Fibroblast of skin of left biceps (primary cell): ENCODE results near the gene DIABLO.
"Not testable (repeated sequence)": the region's sequence is repeated elsewhere in the genome, so short reads cannot be mapped to it uniquely, and the experiment has no call there.

ENCODE experiments used
- DNase-seq, 2 experiments: peaks; one replicate each; pipeline ENCODE4 v3.0.0-alpha.2; 2013; ENCODE audit warnings: low read depth in 2 of 2

The DIABLO gene

DNA sequence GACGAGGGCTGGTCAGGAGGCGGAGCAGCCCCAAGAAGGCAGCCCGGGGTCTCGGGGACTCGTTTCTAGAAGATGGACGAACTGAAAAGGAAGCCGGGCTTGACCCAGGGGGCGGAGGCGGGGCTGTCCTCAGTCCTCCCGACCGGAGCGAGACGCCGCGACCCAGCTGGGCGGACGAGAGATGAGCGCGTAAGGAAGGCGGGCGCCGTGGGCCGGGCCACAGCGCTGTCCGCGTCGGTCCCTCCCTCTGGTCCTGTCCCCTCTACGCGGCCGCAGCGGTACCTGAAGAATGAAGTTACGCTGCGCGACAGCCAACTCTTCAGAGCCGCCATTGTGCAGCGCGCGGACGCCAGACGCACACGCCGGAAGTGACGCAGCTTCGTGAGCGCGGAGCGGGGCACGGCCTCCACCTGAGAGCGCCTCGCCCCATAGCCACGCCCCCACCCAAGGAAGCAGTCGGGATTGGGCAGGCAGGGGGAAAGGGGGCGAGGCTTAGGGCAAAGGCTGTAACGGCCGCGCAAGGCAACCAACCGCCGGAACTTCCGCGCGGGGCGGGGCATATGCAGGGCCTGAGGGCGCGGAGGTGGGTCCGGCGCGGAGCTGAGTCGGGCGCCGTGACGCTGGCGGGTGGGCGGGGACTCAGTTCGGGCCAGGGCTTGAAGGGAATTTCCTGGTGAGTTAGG is at the start of gene DIABLO:
Gene DIABLO, minus strand, starts transcription at position 370 of the 683 bp plus-strand sequence. Its CDS starts 38 bp downstream, at position 332.
- DNase-seq = peak; percentile 98 to 99

DNA sequence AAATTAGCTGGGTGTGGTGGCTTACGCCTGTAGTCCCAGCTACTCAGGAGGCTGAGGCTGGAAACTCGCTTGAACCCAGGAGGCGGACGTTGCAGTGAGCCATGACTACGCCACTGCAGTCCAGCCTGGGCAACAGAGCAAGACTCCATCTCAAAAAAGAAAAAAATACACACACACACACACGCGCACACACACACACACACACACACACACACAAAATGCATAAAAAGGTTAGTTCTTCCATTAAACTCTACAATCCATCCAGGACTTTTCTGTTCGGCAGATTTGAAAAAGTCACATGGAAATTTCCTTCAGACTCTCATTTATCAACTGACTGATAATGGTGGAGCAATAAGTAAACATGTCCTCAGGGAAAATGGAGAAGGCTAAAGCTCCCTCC is 49.6 kb upstream of the DIABLO start:
- DNase-seq = no peak

DNA sequence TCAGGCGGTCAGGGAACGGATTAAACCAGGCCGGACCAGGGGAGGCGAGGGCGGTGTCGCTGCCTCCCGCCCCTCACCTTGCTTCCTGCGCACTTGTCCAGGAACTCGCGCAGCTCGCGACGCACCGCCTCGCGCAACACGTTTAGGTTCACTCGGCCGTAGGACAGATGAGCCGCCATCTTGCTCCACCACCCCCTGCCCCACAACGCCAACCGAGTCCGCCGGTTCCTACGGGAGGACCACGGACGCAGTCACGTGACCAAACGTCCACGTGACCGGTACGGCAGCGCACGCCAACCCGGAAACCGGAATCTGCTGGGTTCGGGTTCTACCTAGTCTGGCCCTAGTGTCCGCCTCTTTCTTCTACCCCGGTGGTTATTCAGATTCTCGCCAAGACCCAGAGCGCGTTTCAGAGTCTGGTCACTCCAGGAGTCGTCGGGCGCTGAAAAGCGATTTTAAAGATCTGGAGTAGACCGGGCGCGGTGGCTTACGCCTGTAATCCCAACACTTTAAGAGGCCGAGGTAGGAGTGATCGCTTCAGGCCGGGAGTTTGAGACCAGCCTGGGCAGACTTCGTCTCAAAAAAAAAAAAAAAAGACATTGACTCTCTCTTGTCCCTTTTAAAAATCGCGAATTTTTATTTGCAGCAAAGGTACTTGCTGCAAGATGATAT is 40.5 kb upstream of the DIABLO start, which contains the start of gene VPS33A:
Gene VPS33A, minus strand, starts transcription at position 265 of the 672 bp plus-strand sequence. Its CDS starts 86 bp downstream, at position 179.
- peak; percentile 95 to 96 for DNase-seq

DNA sequence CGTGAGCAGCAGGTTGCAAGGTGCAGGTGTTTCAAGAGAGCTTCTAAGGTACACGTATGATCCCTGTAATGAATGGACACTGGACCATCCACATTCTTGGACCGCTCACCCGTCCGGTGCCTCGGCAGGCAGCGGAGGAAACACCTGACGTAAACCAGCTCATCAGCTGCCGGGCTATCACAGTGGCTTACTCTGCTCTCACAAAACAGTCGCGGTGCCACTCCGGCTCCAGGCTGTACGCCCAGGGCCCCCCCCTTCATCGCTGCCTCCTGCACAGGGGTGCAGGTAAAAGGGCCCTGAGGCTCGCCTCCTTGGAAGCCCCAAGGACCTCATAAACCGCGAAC is 40.0 kb upstream of the DIABLO start:
- no peak for DNase-seq

DNA sequence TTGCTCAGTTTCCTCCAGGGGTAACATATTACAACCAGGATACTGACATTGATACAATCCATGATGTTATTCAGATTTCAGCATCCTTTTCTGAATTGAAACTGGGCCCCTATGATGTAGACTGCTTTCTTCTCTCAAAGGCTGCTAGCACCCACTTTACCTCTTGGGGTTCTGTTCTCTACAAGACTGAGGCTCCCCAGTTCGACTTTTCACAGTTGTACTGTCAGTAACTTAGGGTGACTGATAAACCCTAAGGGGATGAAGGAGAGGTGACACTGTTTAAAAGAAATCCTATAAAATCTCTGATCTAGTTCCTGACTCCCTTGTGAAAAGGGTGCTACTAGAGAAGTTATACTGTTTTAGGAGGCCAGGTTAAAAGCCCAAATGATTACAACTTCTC is 39.6 kb upstream of the DIABLO start:
- no peak for DNase-seq

DNA sequence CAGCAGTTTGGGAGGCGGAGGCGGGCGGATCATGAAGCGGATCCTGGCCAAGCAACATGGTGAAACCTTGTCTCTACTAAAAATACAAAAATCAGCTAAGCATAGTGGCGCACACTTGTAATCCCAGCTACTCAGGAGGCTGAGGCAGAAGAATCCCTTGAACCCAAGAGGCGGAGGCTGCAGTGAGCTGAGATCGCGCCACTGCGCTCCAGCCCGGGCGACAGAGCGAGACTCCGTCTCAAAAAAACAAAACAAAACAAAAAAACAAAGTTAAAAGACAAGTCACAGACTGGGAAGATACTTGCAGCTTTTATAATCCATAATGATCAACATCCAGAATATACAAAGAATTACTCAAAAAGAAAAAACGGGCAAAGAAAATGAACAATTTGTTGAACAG is 34.9 kb upstream of the DIABLO start:
- not testable (repeated sequence) for DNase-seq

DNA sequence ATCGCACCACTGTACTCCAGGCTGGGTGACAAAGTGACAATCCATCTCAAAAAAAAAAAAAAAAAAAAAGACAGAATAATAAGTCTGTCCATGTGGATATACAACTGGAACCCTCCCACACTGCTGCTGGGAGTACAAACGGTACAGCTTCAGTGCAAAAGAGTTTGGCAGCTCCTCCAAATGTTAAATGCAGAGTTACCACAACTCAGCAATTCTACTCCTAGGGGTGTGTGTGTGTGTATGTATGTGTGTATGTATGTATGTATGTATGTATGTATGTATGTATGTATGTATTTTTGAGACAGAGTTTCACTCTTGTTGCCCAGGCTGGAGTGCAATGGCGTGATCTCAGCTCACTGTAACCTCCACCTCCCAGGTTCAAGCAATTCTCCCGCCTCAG is 33.1 kb upstream of the DIABLO start:
- DNase-seq = not testable (repeated sequence)

DNA sequence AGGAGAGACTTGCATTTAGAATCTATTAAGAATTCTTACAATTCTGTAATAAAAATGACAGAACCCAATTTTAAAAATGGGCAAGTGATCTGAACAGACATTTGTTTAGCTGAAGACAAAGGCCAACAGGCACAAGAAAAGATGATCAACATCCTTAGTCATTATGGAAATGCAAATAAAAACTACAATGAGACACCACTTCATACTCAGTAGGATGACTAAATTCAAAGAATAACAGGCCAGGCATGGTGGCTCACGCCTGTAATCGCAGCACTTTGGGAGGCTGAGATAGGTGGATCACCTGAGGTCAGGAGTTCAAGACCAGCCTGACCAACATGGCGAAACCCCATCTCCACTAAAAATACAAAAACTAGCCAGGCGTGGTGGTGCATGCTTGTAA is 32.6 kb upstream of the DIABLO start:
- not testable (repeated sequence) for DNase-seq

DNA sequence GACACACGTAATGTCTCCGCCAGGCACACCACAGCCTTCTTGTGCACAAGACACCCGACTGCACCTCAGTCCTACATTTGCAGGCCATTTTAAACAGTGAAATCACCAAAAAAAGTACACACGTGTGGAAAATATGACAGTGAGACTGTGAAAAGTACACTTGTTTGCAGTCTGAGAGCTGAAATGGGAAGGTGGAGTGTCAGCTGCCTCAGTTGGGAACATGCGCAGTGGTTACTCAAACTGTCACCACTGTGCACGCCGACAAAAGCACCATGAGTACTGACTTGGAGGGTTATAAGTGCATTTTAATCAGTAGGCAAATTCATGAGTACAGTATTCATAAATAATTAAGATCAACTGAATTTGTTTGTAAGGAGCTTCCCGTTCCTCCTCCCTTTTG is 24.7 kb upstream of the DIABLO start:
- no peak for DNase-seq

DNA sequence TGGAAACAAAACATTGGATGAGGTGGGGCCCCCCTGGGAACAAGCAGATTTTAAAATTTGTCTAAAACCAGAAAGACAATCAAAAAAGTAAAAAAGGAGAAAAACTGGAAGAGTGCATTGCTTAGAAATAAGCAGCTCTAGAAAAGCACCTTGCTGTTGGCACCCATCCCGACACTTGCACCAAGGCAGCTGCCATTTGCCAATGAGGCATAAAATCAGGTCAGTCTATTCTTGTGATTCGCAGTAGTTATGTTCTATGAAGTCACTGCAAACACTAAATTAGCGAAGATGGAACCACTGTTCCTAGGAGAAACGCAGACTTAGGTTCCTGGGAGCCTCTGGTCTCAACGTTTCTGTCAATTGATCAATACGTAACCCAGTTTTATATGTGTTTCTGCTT is 24.2 kb upstream of the DIABLO start:
- DNase-seq = no peak

DNA sequence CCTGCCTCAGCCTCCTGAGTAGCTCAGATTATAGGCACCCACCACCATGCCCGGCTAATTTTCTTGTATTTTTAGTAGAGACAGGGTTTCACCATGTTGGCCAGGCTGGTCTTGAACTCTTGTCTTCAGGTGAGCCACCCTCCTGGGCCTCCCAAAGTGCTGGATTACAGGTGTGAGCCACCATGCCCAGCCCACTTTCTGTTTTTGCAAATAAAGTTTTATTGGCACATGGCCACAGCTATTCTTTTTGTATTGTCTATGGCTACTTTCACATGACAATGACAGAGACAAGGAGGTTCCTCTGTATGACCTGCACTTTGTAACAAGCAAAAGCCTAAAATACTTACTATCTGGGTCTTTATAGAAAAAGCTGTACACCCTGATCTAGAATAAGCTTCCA is 19.7 kb upstream of the DIABLO start:
- DNase-seq = no peak

DNA sequence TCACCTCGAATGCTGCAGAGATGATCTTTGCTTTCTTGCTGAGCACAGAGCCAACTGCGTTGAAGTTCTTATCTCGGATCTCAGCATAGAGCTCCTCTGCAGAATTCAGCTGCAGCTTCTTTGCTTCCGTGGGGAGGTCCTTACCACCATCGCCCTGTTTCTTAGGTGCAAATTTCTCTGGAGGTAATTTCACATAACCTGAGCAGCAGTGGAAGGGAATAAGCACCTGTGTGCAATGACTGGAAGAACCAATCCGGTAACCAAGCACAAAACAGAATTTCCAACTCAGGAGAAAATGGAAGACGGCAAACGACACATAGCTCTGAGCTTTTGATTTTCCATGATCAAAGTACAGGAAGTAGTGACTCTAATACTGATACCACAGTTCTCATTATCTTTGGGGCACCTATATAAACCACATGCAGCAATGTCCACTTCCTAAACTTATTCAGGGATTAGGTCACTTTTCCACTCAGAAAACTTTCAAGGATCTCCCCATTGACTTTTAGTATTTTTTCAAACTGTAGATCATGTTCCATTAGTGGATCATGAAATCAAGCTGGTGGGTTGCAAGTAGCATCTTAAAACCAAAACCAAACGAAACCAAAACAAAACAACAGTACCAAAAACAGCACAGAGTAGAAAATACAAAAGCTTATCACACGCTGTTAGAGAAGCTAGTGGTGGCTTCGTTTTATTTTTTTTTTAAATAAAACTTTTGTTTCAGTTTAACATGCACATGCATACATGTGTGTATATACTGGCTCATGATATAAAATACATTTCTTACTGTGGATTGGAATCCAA is 18.9 kb upstream of the DIABLO start:
- no peak for DNase-seq

DNA sequence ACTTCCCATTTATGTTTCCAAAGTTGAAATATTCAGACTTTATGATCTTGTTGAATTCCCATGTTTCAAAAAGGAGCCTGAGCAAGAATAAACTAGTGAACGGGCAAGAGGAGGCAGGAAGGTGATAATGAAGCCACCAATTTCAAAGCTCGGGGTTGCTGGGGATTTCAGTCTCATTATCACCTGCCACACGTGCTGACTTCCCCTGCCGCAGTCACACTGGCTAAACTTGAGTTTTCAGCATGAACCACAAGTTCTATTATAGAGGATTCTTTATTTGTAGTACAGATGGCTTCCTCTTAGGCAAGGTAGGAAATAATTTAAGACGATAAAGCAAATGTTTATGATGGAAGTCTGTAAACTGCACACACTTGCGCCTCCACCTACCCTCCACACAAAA is 18.1 kb upstream of the DIABLO start:
- DNase-seq = no peak

DNA sequence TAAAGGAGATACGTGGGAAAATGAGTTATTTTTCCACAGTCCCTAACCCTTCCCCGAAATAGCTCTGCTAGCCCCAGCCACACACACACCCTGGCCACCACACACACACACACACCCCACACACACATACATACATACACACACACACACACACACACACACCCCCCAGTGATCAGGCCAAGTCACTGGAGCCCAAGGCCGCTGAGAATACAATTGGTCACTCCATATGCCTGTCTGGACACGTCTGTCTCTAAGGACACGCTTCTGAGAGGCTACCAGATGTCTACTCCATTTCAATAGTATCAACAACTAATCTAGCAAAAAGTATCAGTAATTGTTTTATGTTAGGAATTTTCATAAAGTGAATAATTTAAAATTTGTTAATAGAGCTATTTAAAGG is 13.0 kb upstream of the DIABLO start:
- no peak for DNase-seq

DNA sequence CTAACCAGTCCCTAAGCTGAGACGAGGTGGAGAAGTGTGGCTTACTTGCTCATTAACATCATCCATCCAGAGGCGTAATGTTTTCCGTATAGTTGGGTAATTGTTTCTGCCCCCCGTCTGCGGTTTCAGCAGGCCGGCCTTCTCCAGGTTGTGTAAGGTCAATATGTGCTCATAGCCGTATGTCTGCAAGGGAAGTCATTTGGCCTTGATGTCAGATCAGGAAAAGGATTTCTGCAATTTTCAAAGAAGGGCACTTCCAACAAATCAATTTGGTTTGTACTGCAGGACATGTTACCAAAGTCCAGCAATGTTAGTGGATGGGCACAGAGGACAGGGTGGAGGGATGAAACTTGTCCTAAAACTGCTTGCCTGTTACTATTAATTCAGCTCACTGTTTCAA is 9.9 kb upstream of the DIABLO start:
- no peak for DNase-seq

DNA sequence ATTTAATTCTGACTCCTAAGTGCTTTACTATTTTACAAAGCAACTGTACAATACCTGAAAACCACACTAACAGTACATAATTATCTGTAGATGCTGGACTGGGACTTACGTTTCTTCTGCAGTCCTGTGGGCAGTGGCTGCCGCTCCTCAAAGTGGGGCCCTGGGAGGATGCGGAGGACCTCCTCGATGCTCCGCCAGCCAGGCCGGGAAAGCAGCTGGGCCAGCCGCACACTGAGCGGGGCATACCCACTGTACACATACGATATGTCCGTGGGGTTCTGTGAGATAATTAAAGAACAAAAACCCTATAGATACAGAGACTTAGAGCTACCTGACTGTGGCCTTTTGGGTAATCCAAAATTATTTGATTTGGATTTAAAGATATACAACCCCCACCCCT is 6.8 kb upstream of the DIABLO start:
- DNase-seq = no peak

DNA sequence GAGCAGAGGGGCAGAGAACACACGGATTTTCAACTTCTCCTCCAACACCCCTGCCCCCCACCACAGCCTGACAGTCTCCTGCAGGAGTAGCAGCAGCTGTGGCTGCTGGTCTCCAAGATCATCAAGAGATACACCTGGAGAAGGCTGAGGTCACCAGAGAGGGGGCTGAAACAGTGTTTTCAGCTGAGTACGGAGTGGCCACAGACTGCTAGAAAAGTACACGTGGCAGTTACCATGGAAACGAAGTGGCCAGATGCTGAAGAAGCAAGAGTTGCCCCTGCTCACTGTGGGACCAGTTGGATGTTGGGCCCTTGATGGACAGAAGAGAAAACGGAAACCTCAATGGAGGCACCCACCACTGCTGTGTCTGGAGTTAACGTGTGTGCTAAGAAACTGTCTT is 4.9 kb upstream of the DIABLO start:
- no peak for DNase-seq

DNA sequence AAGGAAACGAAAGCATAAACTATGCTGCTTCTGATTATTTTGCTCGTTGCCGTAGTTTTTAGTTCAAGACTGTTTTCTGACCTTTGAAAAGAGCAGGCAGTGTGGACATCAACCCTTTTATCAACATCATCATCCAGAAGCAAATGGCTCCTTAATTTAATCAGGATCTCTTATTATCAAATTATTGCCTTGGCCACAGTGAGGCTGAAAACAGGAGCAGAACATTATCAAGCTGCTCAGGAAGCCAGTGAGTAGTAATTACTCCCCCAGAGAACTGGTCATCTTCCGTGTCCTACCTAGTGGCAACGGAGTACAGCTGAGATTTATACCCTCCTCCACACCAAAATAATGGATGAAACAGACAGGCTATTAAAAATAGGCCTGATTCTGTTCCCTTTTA is 2.2 kb upstream of the DIABLO start:
- no peak for DNase-seq

DNA sequence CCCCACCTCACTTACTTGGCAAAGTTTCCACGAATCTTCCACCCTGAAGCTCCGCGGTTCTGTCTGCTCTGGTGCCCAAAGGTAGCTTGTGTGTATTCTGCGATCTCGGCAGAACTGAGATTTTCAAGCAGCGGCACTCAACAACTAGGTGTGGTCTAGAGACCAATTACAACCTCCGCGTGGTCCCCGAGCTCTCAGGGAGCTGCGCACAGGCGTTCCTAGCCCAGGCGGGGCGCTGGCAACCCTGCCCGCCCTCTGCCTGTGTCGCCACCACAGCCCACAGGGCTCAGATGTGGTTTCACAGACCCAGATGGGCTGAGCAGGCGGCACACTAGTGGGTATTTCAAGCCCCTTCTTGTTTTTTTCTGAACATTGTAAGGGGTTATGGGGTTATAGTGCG is 1.5 kb upstream of the DIABLO start:
- no peak for DNase-seq

DNA sequence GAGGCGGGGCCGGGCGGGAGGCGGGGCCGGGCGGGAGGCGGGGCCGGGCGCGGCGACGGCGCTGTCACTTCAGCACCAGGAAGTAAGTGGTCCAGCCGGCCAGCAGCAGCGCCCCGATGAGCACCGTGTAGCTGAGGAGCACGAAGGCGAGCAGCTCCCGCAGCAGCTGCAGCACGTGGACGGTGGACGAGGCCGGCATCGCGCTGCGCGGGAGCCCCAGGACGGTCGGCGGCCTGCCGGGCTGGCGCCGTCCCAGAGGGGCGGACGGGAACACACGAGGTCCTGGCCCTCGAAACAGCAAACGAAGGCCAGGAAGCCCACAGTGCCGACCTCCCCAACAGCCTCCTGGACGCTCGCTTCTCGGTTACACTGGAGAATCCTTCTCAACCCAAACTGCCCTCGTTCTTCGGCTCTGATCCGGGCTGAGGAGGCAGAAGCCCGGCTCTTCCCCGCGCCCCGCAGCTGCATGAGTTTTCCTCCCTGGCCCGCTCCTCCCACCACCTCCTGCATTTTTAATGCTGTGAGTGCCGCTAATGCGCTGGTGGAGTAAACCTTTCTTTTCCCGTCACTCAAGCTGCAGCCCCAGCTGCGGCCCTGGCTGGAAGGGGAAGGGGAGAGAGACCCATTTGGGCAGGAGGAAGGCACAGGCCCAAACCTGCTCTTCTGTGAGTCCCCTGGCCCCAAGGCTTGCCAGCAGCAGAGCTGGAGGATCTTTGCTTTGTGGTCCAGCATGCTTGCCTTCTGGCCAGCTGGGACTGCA is 694 bp upstream of the DIABLO start:
- no peak for DNase-seq

DNA sequence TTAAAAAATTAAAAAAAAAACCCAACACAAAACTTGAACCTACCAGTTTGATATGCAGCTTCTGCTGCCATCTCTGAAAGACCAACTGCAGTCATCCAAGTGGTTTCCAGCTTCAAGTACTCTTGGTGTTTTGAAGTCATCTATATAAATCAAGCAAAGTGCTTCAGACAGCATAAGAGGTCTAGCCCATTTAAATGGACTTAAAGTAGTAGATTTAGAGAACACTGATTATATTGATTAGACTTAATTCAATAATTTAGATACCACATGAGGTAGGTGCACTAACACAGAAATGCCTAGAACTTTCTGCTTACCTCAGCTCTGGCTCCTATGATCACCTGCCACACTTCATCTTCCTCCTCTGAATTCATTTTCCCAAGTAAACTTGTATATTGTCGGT is 9.4 kb downstream of the DIABLO start:
- DNase-seq = no peak

DNA sequence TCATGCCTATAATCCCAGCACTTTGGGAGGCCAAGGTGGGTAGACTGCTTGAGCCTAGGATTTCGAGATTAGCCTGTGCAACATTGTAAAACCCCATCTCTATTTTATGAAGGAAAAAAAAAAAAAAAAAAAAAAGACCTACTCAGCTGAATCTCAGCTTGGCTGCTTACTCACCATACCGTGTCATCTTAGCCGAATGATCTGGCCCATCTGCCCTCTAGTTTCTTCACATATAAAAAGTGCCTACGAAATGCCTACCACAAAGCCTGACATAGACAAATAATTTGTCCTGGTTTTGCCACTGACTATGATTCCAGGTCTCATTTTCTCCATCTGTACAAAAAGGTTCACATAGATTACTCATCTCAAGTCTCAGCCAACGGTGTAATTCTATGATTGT is 10.1 kb downstream of the DIABLO start:
- no peak for DNase-seq
